Mesendoderm (in vitro differentiated cells): ENCODE data around the gene ERN1.

Experiments used
- DNase-seq: peaks from one replicate; pipeline ENCODE4 v3.0.0; 2013
- H2AK5ac ChIP-seq: 2 replicates; pipeline ENCODE4 v1.6.1; 2013; ENCODE audit warnings: low read length, inconsistent platforms
- H2BK120ac ChIP-seq: 2 replicates; pipeline ENCODE4 v1.6.1; 2013; ENCODE audit warnings: low read depth, mild to moderate bottlenecking, low read length, moderate library complexity, mixed read lengths
- H2BK15ac ChIP-seq: replicated peaks from 2 replicates; pipeline ENCODE4 v1.6.1; 2013; ENCODE audit warnings: low read depth, mild to moderate bottlenecking, moderate library complexity
- H2BK5ac ChIP-seq: 2 replicates; pipeline ENCODE4 v1.6.1; 2013; ENCODE audit warnings: low read length, inconsistent platforms
- H3K18ac ChIP-seq: 2 replicates; pipeline ENCODE4 v1.6.1; 2013; ENCODE audit warnings: mild to moderate bottlenecking, low read length, mixed read lengths
- H3K23ac ChIP-seq: one replicate; pipeline ENCODE4 v1.6.1; 2013; ENCODE audit warnings: low read length
- H3K27ac ChIP-seq: 2 replicates; pipeline ENCODE4 v1.5.1; 2013; ENCODE audit warnings: low read depth, mild to moderate bottlenecking, inconsistent platforms, low read length, moderate library complexity
- H3K27me3 ChIP-seq: 2 replicates; pipeline ENCODE4 v1.6.1; 2013; ENCODE audit warnings: low read length, control low read depth, mild to moderate bottlenecking, inconsistent platforms; ENCODE audit not compliant: insufficient read depth, poor library complexity
- H3K36me3 ChIP-seq: 2 replicates; pipeline ENCODE4 v1.6.1; 2013; ENCODE audit warnings: low read length, inconsistent platforms; ENCODE audit not compliant: control insufficient read depth, insufficient read depth
- H3K4ac ChIP-seq: one replicate; pipeline ENCODE4 v1.6.1; 2013; ENCODE audit warnings: low read depth, mild to moderate bottlenecking, low read length, moderate library complexity
- H3K4me1 ChIP-seq: 2 replicates; pipeline ENCODE4 v1.6.1; 2013; ENCODE audit warnings: low read depth, low read length, inconsistent platforms; ENCODE audit not compliant: control insufficient read depth
- H3K4me2 ChIP-seq: 2 replicates; pipeline ENCODE4 v1.6.1; 2013; ENCODE audit warnings: low read length
- H3K4me3 ChIP-seq: 2 replicates; pipeline ENCODE4 v1.5.1; 2013; ENCODE audit warnings: mild to moderate bottlenecking, low read length
- H3K56ac ChIP-seq: one replicate; pipeline ENCODE4 v1.6.1; 2013; ENCODE audit warnings: low read length
- H3K79me1 ChIP-seq: 2 replicates; pipeline ENCODE4 v1.6.1; 2013; ENCODE audit warnings: low read length, inconsistent platforms
- H3K79me2 ChIP-seq: 2 replicates; pipeline ENCODE4 v1.6.1; 2013; ENCODE audit warnings: mild to moderate bottlenecking, low read length; ENCODE audit not compliant: control insufficient read depth, insufficient read depth
- H3K9ac ChIP-seq: 2 replicates; pipeline ENCODE4 v1.6.1; 2013; ENCODE audit warnings: low read length, inconsistent platforms
- H4K5ac ChIP-seq: one replicate; pipeline ENCODE4 v1.6.1; 2013; ENCODE audit warnings: low read length
- H4K8ac ChIP-seq: one replicate; pipeline ENCODE4 v1.6.1; 2013; ENCODE audit warnings: low read depth, mild to moderate bottlenecking, control low read depth, low read length, moderate library complexity
- WGBS: extraction: QIAGEN DNeasy Blood & Tissue Kit; methylation state at CpG from one replicate; pipeline ENCODE4 v1.1.7; 2013; ENCODE audit warnings: low lambda C conversion rate, missing lambda C conversion rate; ENCODE audit not compliant: insufficient coverage; ENCODE audit errors: extremely low coverage; 5-methylcytosine and 5-hydroxymethylcytosine counted together

ERN1 gene

GRCh38 chr17:64056269-64057005 is 73.5 kb downstream of the ERN1 start:
- DNase-seq: peak; percentile 97
- Histone ChIP-seq H3K79me2 (no peaks in the 10 kb centered on the region), H2BK15ac (no peak overlapping the region), H4K5ac (no peak overlapping the region), H3K9ac (no peak overlapping the region), H3K18ac (no peak overlapping the region), H3K4me3 (no peak overlapping the region), H3K27me3 (no peaks in the 10 kb centered on the region), H3K36me3 (no peaks in the 10 kb centered on the region), H3K56ac (peak overlapping the region; percentile 15), H3K27ac (peak overlapping the region; percentile 36), H4K8ac (no peak overlapping the region), H3K4me1 (peaks cover 9% of the 10 kb centered on the region), H3K4me2 (no peak overlapping the region), H3K4ac (no peak overlapping the region), H3K79me1 (no peaks in the 10 kb centered on the region), H3K23ac (no peak overlapping the region), H2BK120ac (no peak overlapping the region), H2AK5ac (no peak overlapping the region), H2BK5ac (no peak overlapping the region)
- WGBS: no CpG with 5 or more reads among the region's 12 CpGs

- peak overlapping the region; percentile 6 for H3K4ac ChIP-seq
- no peak overlapping the region for H3K4me2 ChIP-seq
- H2AK5ac ChIP-seq: peak overlapping the region; percentile 25
- no CpG with 5 or more reads among the region's 22 CpGs for WGBS
- H3K4me1 ChIP-seq: peaks cover 9% of the 10 kb centered on the region
- H3K9ac ChIP-seq: no peak overlapping the region
- H3K4me3 ChIP-seq: no peak overlapping the region
- peak overlapping the region; percentile 76 for H3K56ac ChIP-seq
- H4K5ac ChIP-seq: no peak overlapping the region
- H3K79me1 ChIP-seq: no peaks in the 10 kb centered on the region
- H2BK120ac ChIP-seq: no peak overlapping the region
- no peaks in the 10 kb centered on the region for H3K27me3 ChIP-seq
- no peak for DNase-seq
- peak overlapping the region; percentile 36 for H3K27ac ChIP-seq
- peak overlapping the region; percentile 81 for H2BK5ac ChIP-seq
- no peaks in the 10 kb centered on the region for H3K36me3 ChIP-seq
- no peaks in the 10 kb centered on the region for H3K79me2 ChIP-seq
- peak overlapping the region; percentile 15 for H3K18ac ChIP-seq
- no peak overlapping the region for H4K8ac ChIP-seq
- H3K23ac ChIP-seq: no peak overlapping the region
- no peak overlapping the region for H2BK15ac ChIP-seq
Observed at GRCh38 chr17:64055183-64056142, 74.5 kb downstream of the ERN1 start.

GRCh38 chr17:64054304-64054703 is 75.6 kb downstream of the ERN1 start:
- WGBS: no CpG with 5 or more reads among the region's 21 CpGs
- Histone ChIP-seq H3K23ac (no peak overlapping the region), H3K27me3 (no peaks in the 10 kb centered on the region), H3K4me1 (peaks cover 9% of the 10 kb centered on the region), H3K18ac (no peak overlapping the region), H4K8ac (no peak overlapping the region), H2AK5ac (no peak overlapping the region), H2BK5ac (no peak overlapping the region), H4K5ac (no peak overlapping the region), H3K4me2 (no peak overlapping the region), H3K79me2 (no peaks in the 10 kb centered on the region), H2BK120ac (no peak overlapping the region), H3K56ac (peak overlapping the region; percentile 11), H3K4me3 (no peak overlapping the region), H3K27ac (no peak overlapping the region), H3K9ac (no peak overlapping the region), H3K79me1 (no peaks in the 10 kb centered on the region), H3K4ac (no peak overlapping the region), H2BK15ac (no peak overlapping the region), H3K36me3 (no peaks in the 10 kb centered on the region)
- DNase-seq: no peak

GRCh38 chr17:64053101-64053500 is 76.8 kb downstream of the ERN1 start:
- WGBS: no CpG with 5 or more reads among the region's 10 CpGs
- no peak overlapping the region for H3K18ac ChIP-seq

DNA sequence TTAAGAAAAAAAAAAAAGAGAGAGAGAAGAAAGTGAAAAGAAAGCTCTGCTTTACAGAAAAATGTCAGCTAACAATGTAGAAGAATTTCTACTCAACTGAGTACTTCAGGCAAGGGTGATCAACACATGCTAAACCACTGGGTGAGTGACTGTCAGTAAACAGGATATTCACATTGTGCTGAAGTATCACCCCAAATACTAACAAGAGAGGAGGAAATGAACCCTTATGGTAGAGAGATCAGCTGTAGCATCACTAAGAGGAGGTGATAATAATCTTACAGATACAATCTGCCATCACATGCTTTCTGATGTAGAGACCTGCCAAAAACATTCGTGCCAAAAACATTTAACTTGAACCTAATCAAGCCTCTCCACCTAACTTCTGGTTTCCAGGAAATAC is 78.8 kb downstream of the ERN1 start:
- DNase-seq: no peak
- Histone ChIP-seq H3K79me1 (no peaks in the 10 kb centered on the region), H3K36me3 (no peaks in the 10 kb centered on the region), H2BK15ac (no peak overlapping the region), H2AK5ac (no peak overlapping the region), H3K18ac (no peak overlapping the region), H3K23ac (no peak overlapping the region), H3K9ac (no peak overlapping the region), H4K8ac (no peak overlapping the region), H3K56ac (no peak overlapping the region), H3K4ac (no peak overlapping the region), H4K5ac (no peak overlapping the region), H3K4me3 (no peak overlapping the region), H2BK5ac (no peak overlapping the region), H3K79me2 (no peaks in the 10 kb centered on the region), H3K4me2 (no peak overlapping the region), H3K4me1 (peaks cover 5% of the 10 kb centered on the region), H2BK120ac (no peak overlapping the region), H3K27me3 (no peaks in the 10 kb centered on the region), H3K27ac (no peak overlapping the region)
- WGBS: no CpG with 5 or more reads among the region's 1 CpG

More at GRCh38 chr17:64053101-64053500, 76.8 kb downstream of the ERN1 start:
- Histone ChIP-seq H3K4me3 (no peak overlapping the region), H2BK5ac (no peak overlapping the region), H3K56ac (no peak overlapping the region), H4K8ac (no peak overlapping the region), H2BK15ac (no peak overlapping the region), H3K4ac (no peak overlapping the region), H3K9ac (no peak overlapping the region), H3K27me3 (no peaks in the 10 kb centered on the region), H3K4me2 (no peak overlapping the region), H4K5ac (no peak overlapping the region), H2BK120ac (no peak overlapping the region), H3K4me1 (peaks cover 9% of the 10 kb centered on the region), H3K23ac (no peak overlapping the region), H3K79me2 (no peaks in the 10 kb centered on the region), H3K27ac (no peak overlapping the region), H2AK5ac (no peak overlapping the region), H3K36me3 (no peaks in the 10 kb centered on the region), H3K79me1 (no peaks in the 10 kb centered on the region)
- DNase-seq: no peak
